Heart right ventricle (tissue), 16 donors: Measurements from ENCODE around the gene CPNE7. TPM values are rescaled to one million over a fixed set of nuclear protein-coding genes. Genes with fewer than 3 reads are reported as not detected.

ENCODE experiments used
- ATAC-seq, 8 donors: fragments of 200-7000 bp; cut with Tn5 transposase; one replicate each; pipeline ENCODE4 v1.9.1; 2020; ENCODE audit warnings: mild to moderate bottlenecking in 8 of 8, moderate library complexity in 8 of 8, moderate number of reproducible peaks in 1 of 8
- DNase-seq, 2 donors: peaks; one replicate each; pipeline ENCODE4 v3.0.0-alpha.2; 2020
- H3K27ac ChIP-seq, 10 donors: fragments of 200-600 bp; sonication (generic) in 2 of 10; one replicate each; pipeline versions ENCODE4 v1.5.0 to v1.8.0; 2020 to 2022; ENCODE audit warnings: mild to moderate bottlenecking in 3 of 10
- H3K27me3 ChIP-seq, 7 donors: fragments of 200-600 bp; one replicate each; pipeline ENCODE4 v1.8.0; 2021 to 2022; ENCODE audit warnings: mild to moderate bottlenecking in 2 of 7
- H3K36me3 ChIP-seq, 9 donors: fragments of 200-600 bp; sonication (generic) in 1 of 9; one replicate each; pipeline versions ENCODE4 v1.5.0 to v1.8.0; 2020 to 2022; ENCODE audit warnings: mild to moderate bottlenecking in 2 of 9
- H3K4me1 ChIP-seq, 9 donors: fragments of 200-600 bp; sonication (generic) in 1 of 9; one replicate each; pipeline versions ENCODE4 v1.5.0 to v1.8.0; 2020 to 2022; ENCODE audit warnings: mild to moderate bottlenecking in 4 of 9
- H3K4me3 ChIP-seq, 10 donors: fragments of 200-600 bp; sonication (generic) in 2 of 10; one replicate each; pipeline versions ENCODE4 v1.5.0 to v1.8.0; 2020 to 2022; ENCODE audit warnings: mild to moderate bottlenecking in 7 of 10, moderate library complexity in 2 of 10
- H3K9me3 ChIP-seq, 11 donors: fragments of 200-600 bp in 10 of 11; sonication (generic) in 2 of 11; one replicate each; pipeline versions ENCODE4 v1.5.0 to v1.8.0; 2013 to 2022; ENCODE audit warnings: mild to moderate bottlenecking in 2 of 11, control low read depth in 1 of 11, moderate library complexity in 1 of 11
- CTCF ChIP-seq, 9 donors: fragments of 200-600 bp; sonication (generic) in 2 of 9; IDR thresholded peaks; one replicate each; pipeline versions ENCODE4 v1.5.0 to v1.8.0; 2021 to 2022; ENCODE audit warnings: antibody characterized with exemption in 9 of 9, mild to moderate bottlenecking in 5 of 9, moderate library complexity in 1 of 9
- WGBS, 2 donors: extraction: QIAGEN DNeasy Blood & Tissue Kit; methylation state at CpG; one replicate each; pipeline ENCODE4 v1.1.7; 2013; ENCODE audit warnings: inconsistent platforms in 1 of 2; 5-methylcytosine and 5-hydroxymethylcytosine counted together
- intact Hi-C, 10 donors: fragments of 100-400 bp; cut with DNase I; formaldehyde crosslinking; loops; one replicate each; pipeline versions ENCODE4 v1.11.1 to v1.14.2; 2022
- polyA plus RNA-seq, 2 donors: library from polyadenylated mRNA; stranded (reverse); fragments of 200-250 nt; gene quantifications; one replicate each; pipeline ENCODE4 v1.2.3, GENCODE V29; 2013
- total RNA-seq, 10 donors: library from RNA; stranded (reverse); fragmentation: NEBNext Ultra II Directional in 3 of 10; extraction: Animal tissue kit (Norgen Biotek cat#: 25700) in 3 of 10; gene quantifications; one replicate each; pipeline versions ENCODE4 v1.2.1 to v1.2.4, GENCODE V29; 2021 to 2023
- donor health status: Arrhythmogenic right ventricular cardiomyopathy.
- donor health status: ischemic (EF 13 %, LVEDD 7.1; RV severe dilation, severe dysfunction).
- donor health status: healthy with polysubstance abuse.
- donor health status: DM: no; HTN: yes; CAD: no.
- donor health status: DM: no; HTN: no; CAD: no.
- donor health status: ischemic (EF 25% LVEDD 6.9; RV normal size, moderate dysfunction).
- donor health status: ischemic (EF 25% LVEDD 5.7; RV mildly dilated, moderate dysfunction).
- donor health status: healthy.
- donor health status: DM: yes; HTN: yes; CAD: no.
- donor health status: Ischemic cardiomyopathy.
- donor health status: ischemic (EF 35%, LVEDD 5.7; RV mildly dilated, moderate dysfunction).
- donor health status: nonischemic (EF 11% LVEDD 7.7; RV severe dilation, severe dysfunction).
- donor health status: DM: yes; HTN: yes; CAD: no.
- donor health status: PGD.
- donor health status: ischemic (EF 29% LVEDD 5.4; RV normal size, mild dysfunction).
- donor health status: nonischemic (EF 23%, LVEDD 6.1; RV moderate dilation, normal function).

CPNE7 gene
- total and polyA plus RNA-seq, 12 donors: 0.16 to 0.33 TPM; not detected in 10

GRCh38 chr16:89553733-89554132 lies 21.8 kb upstream of the CPNE7 start:
- no peak overlapping the region for H3K27ac ChIP-seq
- H3K27me3 ChIP-seq: no peaks in the 10 kb centered on the region
- TF ChIP-seq CTCF (IDR thresholded peaks at IDR 0.05): no peak
- H3K4me1 ChIP-seq: peaks cover 0 to 10% (median 8%) of the 10 kb centered on the region in 9 donors
- DNase-seq (no peak), ATAC-seq (no peak)
- 87 to 90% methylated on average over 18 of the region's 18 CpGs for WGBS, 2 donors
- peaks cover 0 to 94% (median 62%) of the 10 kb centered on the region in 9 donors for H3K36me3 ChIP-seq
- H3K9me3 ChIP-seq: no peaks in the 10 kb centered on the region
- intact Hi-C loops: loop anchor here in 2 of 10 donors (10.0 kb wide), 2 partner anchors 219 to 229 kb away; no protein-coding TSS in a partner anchor
- no peak overlapping the region for H3K4me3 ChIP-seq

- TF ChIP-seq CTCF (IDR thresholded peaks at IDR 0.05): no peak
- H3K27ac ChIP-seq: no peak overlapping the region
- H3K36me3 ChIP-seq: peaks cover 0 to 87% (median 56%) of the 10 kb centered on the region in 9 donors
- no peaks in the 10 kb centered on the region for H3K9me3 ChIP-seq
- no peaks in the 10 kb centered on the region for H3K27me3 ChIP-seq
- no peak overlapping the region for H3K4me3 ChIP-seq
- WGBS, 2 donors: 96% methylated on average over 12 of the region's 12 CpGs
- H3K4me1 ChIP-seq: peaks cover under 1 to 15% (median 9%) of the 10 kb centered on the region in 9 donors
- intact Hi-C loops: loop anchor here in 2 of 10 donors (10.0 kb wide), 2 partner anchors 220 to 230 kb away; no protein-coding TSS in a partner anchor
- ATAC-seq (no peak), DNase-seq (no peak)
These were observed 21.2 kb upstream of the CPNE7 start for GRCh38 chr16:89554343-89554742.

GRCh38 chr16:89555265-89555664 lies 20.3 kb upstream of the CPNE7 start:
- Histone ChIP-seq H3K4me1 (peaks cover 4 to 22% (median 14%) of the 10 kb centered on the region in 9 donors), H3K9me3 (no peaks in the 10 kb centered on the region), H3K27me3 (no peaks in the 10 kb centered on the region), H3K36me3 (peaks cover 0 to 78% (median 48%) of the 10 kb centered on the region in 9 donors), H3K27ac (no peak overlapping the region), H3K4me3 (no peak overlapping the region)
- 93 to 96% methylated on average over 16 of the region's 16 CpGs for WGBS, 2 donors
- ATAC-seq (no peak), DNase-seq (no peak)
- intact Hi-C loops: loop anchor here in 6 of 10 donors (5.0 to 10.0 kb wide), 3 partner anchors 220 to 230 kb away; no protein-coding TSS in a partner anchor
- no peak for TF ChIP-seq CTCF (IDR thresholded peaks at IDR 0.05)

- WGBS, 2 donors: 89 to 90% methylated on average over 13 of the region's 13 CpGs
- intact Hi-C loops: loop anchor here in 8 of 10 donors (2.0 to 10.0 kb wide), 5 partner anchors 221 to 231 kb away; no protein-coding TSS in a partner anchor
- peaks cover 4 to 22% (median 14%) of the 10 kb centered on the region in 9 donors for H3K4me1 ChIP-seq
- no peaks in the 10 kb centered on the region for H3K27me3 ChIP-seq
- no peak overlapping the region for H3K4me3 ChIP-seq
- H3K9me3 ChIP-seq: no peaks in the 10 kb centered on the region
- H3K36me3 ChIP-seq: peaks cover 0 to 73% (median 43%) of the 10 kb centered on the region in 9 donors
- DNase-seq: no peak
- ATAC-seq: no peak
- no peak for TF ChIP-seq CTCF (IDR thresholded peaks at IDR 0.05)
- H3K27ac ChIP-seq: no peak overlapping the region
These were observed 19.8 kb upstream of the CPNE7 start for GRCh38 chr16:89555780-89556179.
